Muscle layer of colon (tissue), 2 donors: Measurements from ENCODE around the gene PARD3B.

Experiments used
- H3K27ac ChIP-seq: one replicate; pipeline ENCODE4 v1.7.0; 2013; ENCODE audit warnings: low read depth, mild to moderate bottlenecking, low read length, moderate library complexity
- H3K27me3 ChIP-seq, 2 donors: one replicate each; pipeline ENCODE4 v1.7.0; 2013; ENCODE audit warnings: low read length in 2 of 2, mild to moderate bottlenecking in 2 of 2; ENCODE audit not compliant: insufficient read depth in 2 of 2, control insufficient read depth in 1 of 2
- H3K36me3 ChIP-seq: one replicate; pipeline ENCODE4 v1.7.0; 2013; ENCODE audit warnings: mild to moderate bottlenecking, low read length; ENCODE audit not compliant: insufficient read depth
- H3K4me1 ChIP-seq: one replicate; pipeline ENCODE4 v1.7.0; 2013; ENCODE audit warnings: mild to moderate bottlenecking, low read length; ENCODE audit not compliant: insufficient read depth
- H3K4me3 ChIP-seq, 2 donors: one replicate each; pipeline ENCODE4 v1.7.0; 2013; ENCODE audit warnings: low read length in 2 of 2, low read depth in 1 of 2, mild to moderate bottlenecking in 1 of 2, moderate library complexity in 1 of 2
- H3K9ac ChIP-seq: one replicate; pipeline ENCODE4 v1.7.0; 2013; ENCODE audit warnings: low read length
- H3K9me3 ChIP-seq: one replicate; pipeline ENCODE4 v1.7.0; 2013; ENCODE audit warnings: mild to moderate bottlenecking, low read length
- donor health status: abdominal sarcoma.
- donor health status: Adenocarcinoma of cecum.

PARD3B gene

GRCh38 chr2:205086662-205087061, 541.4 kb downstream of the PARD3B start:
- no peaks in the 10 kb centered on the region for H3K36me3 ChIP-seq
- H3K4me3 ChIP-seq: no peak overlapping the region
- no peak overlapping the region for H3K9ac ChIP-seq
- H3K9me3 ChIP-seq: no peaks in the 10 kb centered on the region
- no peak overlapping the region for H3K27ac ChIP-seq
- H3K4me1 ChIP-seq: peaks cover 9% of the 10 kb centered on the region
- no peaks in the 10 kb centered on the region for H3K27me3 ChIP-seq

DNA sequence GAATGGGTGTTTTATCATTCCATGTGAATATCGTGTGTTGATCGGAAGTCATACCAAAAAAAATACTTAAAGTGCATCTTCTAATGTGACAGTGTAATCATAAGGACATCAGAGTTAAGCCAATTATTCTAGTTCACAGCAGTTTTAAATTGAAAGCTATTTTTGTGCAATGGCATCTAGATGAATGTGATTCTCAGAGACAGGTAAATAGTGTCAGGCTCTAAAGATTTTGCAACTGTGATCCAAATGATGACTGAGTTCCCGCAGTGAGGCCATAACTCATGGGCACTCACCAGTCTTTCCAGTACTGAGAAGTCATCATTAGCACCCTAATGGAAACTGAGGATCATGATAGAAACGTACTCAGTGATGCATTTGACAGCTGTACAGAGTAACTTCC, 542.6 kb downstream of the PARD3B start:
- Histone ChIP-seq H3K27me3 (no peaks in the 10 kb centered on the region), H3K36me3 (no peaks in the 10 kb centered on the region), H3K9me3 (no peaks in the 10 kb centered on the region)

GRCh38 chr2:205089958-205090357, 544.7 kb downstream of the PARD3B start:
- Histone ChIP-seq H3K4me3 (no peak overlapping the region), H3K27me3 (no peaks in the 10 kb centered on the region), H3K27ac (no peak overlapping the region), H3K4me1 (peaks cover 9% of the 10 kb centered on the region), H3K36me3 (no peaks in the 10 kb centered on the region), H3K9ac (no peak overlapping the region), H3K9me3 (no peaks in the 10 kb centered on the region)

More for the DNA sequence above, 542.6 kb downstream of the PARD3B start:
- Histone ChIP-seq H3K27ac (no peak overlapping the region), H3K4me3 (no peak overlapping the region), H3K9ac (no peak overlapping the region), H3K4me1 (peaks cover 9% of the 10 kb centered on the region)

DNA sequence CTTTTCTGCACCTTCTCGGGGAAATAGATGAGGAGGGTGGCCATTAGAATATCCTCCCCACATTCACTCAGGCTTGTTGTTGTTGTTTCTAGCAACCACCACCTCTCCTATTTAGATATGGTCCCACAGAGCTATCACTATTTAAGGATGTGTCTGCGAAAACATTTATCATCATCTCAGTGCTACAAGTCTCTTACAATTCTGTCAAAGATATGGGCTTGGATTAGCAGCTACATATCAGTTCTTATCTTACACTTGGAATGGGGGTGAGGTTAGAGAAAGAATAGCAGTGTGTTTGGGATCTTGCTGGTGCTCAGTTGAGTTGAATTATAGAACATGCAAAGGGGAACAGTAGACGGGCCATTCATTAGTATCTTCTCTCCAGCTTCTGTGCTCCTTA, 546.1 kb downstream of the PARD3B start:
- H3K36me3 ChIP-seq: no peaks in the 10 kb centered on the region
- H3K4me1 ChIP-seq: peaks cover 9% of the 10 kb centered on the region
- no peak overlapping the region for H3K4me3 ChIP-seq
- no peak overlapping the region for H3K27ac ChIP-seq
- H3K27me3 ChIP-seq: no peaks in the 10 kb centered on the region
- H3K9me3 ChIP-seq: no peaks in the 10 kb centered on the region
- no peak overlapping the region for H3K9ac ChIP-seq

- Histone ChIP-seq H3K4me1 (peaks cover 13% of the 10 kb centered on the region), H3K36me3 (no peaks in the 10 kb centered on the region), H3K9me3 (no peaks in the 10 kb centered on the region), H3K9ac (no peak overlapping the region), H3K4me3 (no peak overlapping the region), H3K27me3 (no peaks in the 10 kb centered on the region), H3K27ac (no peak overlapping the region)
These were observed 548.8 kb downstream of the PARD3B start for GRCh38 chr2:205094031-205094430.

- Histone ChIP-seq H3K4me1 (peaks cover 1% of the 10 kb centered on the region), H3K4me3 (no peak overlapping the region), H3K27ac (no peak overlapping the region), H3K27me3 (no peaks in the 10 kb centered on the region), H3K9me3 (no peaks in the 10 kb centered on the region), H3K36me3 (no peaks in the 10 kb centered on the region), H3K9ac (no peak overlapping the region)
These were observed 558.4 kb downstream of the PARD3B start for GRCh38 chr2:205103699-205104098.

GRCh38 chr2:205107810-205108209, 562.5 kb downstream of the PARD3B start:
- Histone ChIP-seq H3K27me3 (no peaks in the 10 kb centered on the region), H3K36me3 (no peaks in the 10 kb centered on the region), H3K4me3 (no peak overlapping the region), H3K27ac (no peak overlapping the region), H3K9me3 (no peaks in the 10 kb centered on the region), H3K9ac (no peak overlapping the region), H3K4me1 (no peaks in the 10 kb centered on the region)

- H3K4me3 ChIP-seq: no peak overlapping the region
- H3K9ac ChIP-seq: no peak overlapping the region
- H3K27me3 ChIP-seq: no peaks in the 10 kb centered on the region
- no peak overlapping the region for H3K27ac ChIP-seq
- no peaks in the 10 kb centered on the region for H3K4me1 ChIP-seq
- H3K9me3 ChIP-seq: no peaks in the 10 kb centered on the region
- no peaks in the 10 kb centered on the region for H3K36me3 ChIP-seq
These were observed 570.2 kb downstream of the PARD3B start for GRCh38 chr2:205115511-205115910.

DNA sequence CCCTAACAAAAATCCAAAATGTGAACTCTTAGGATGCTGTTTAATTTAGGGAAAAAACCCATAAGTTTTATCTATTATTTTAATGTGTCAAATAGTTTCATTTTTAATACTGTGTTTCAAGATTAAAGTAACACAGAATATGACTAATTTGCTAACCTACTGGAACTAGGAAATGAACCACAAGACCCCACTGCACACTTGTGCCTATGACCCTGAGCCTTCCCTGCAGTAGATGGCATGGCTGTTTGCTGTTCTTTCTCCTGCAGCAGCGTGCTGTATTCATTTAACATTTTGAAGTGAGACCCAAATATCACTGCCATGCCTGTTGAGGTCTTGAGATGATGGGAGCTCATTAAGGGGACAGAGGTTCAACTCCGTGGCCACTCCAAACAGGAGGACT, 571.9 kb downstream of the PARD3B start:
- H3K4me3 ChIP-seq: no peak overlapping the region
- H3K4me1 ChIP-seq: no peaks in the 10 kb centered on the region

DNA sequence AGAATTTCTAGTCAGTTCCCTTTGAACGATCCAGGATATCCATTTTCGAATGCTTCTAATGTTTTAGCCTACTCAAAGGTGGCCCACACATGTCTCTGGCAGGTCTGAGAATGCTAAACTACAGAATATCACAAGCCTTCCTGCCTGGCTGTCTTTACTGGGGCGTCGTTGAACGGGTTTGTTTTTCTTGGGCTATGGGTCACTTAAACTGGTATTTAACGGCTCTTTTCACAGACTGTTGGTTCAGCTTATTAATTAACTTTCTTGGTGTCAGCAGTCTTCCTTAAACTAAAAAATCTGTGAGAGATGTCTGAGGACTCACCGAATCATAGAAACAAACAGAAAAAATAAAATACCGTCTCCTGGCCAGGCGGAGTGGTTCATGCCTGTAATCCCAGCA, 573.9 kb downstream of the PARD3B start:
- no peak overlapping the region for H3K9ac ChIP-seq
- H3K4me3 ChIP-seq: no peak overlapping the region
- H3K4me1 ChIP-seq: no peaks in the 10 kb centered on the region
- no peak overlapping the region for H3K27ac ChIP-seq
- no peaks in the 10 kb centered on the region for H3K9me3 ChIP-seq
- no peaks in the 10 kb centered on the region for H3K36me3 ChIP-seq
- no peaks in the 10 kb centered on the region for H3K27me3 ChIP-seq

More for the DNA sequence above, 571.9 kb downstream of the PARD3B start:
- Histone ChIP-seq H3K27me3 (no peaks in the 10 kb centered on the region), H3K27ac (no peak overlapping the region), H3K36me3 (no peaks in the 10 kb centered on the region), H3K9me3 (no peaks in the 10 kb centered on the region), H3K9ac (no peak overlapping the region)

- H3K27me3 ChIP-seq: no peaks in the 10 kb centered on the region
- no peak overlapping the region for H3K4me3 ChIP-seq
- H3K9me3 ChIP-seq: no peaks in the 10 kb centered on the region
- H3K4me1 ChIP-seq: no peaks in the 10 kb centered on the region
- H3K27ac ChIP-seq: no peak overlapping the region
- no peak overlapping the region for H3K9ac ChIP-seq
- peaks cover 10% of the 10 kb centered on the region for H3K36me3 ChIP-seq
These were observed 583.5 kb downstream of the PARD3B start for GRCh38 chr2:205128726-205129125.

- Histone ChIP-seq H3K27ac (no peak overlapping the region), H3K9me3 (no peaks in the 10 kb centered on the region), H3K36me3 (peaks cover 10% of the 10 kb centered on the region), H3K27me3 (no peaks in the 10 kb centered on the region), H3K4me3 (no peak overlapping the region), H3K9ac (no peak overlapping the region), H3K4me1 (no peaks in the 10 kb centered on the region)
These were observed 584.3 kb downstream of the PARD3B start for GRCh38 chr2:205129531-205129930.
